Ovary (tissue), 9 donors: ENCODE data around the gene CROCC. TPM values are rescaled to one million over a fixed set of nuclear protein-coding genes. Genes with fewer than 3 reads are reported as not detected.

Source experiments
- DNase-seq, 5 donors: peaks; one replicate each; pipeline ENCODE4 v3.0.0-alpha.2; 2019 to 2020
- H3K27ac ChIP-seq, 2 donors: fragments of 200-600 bp; one replicate each; pipeline versions ENCODE4 v1.5.1 to v1.8.0; 2019 to 2022
- H3K27me3 ChIP-seq: fragments of 200-600 bp; one replicate; pipeline ENCODE4 v1.8.0; 2022
- H3K36me3 ChIP-seq: fragments of 200-600 bp; sonication (generic); one replicate; pipeline ENCODE4 v1.5.1; 2019
- H3K4me1 ChIP-seq: one replicate; pipeline ENCODE4 v1.8.1; 2013; ENCODE audit warnings: mild to moderate bottlenecking, moderate library complexity; ENCODE audit not compliant: insufficient read depth
- H3K4me3 ChIP-seq: fragments of 200-600 bp; sonication (generic); one replicate; pipeline ENCODE4 v1.5.1; 2017
- H3K9me3 ChIP-seq, 2 donors: fragments of 200-600 bp in 1 of 2; sonication (generic) in 1 of 2; one replicate each; pipeline versions ENCODE4 v1.5.1 to v1.8.1; 2013 to 2019; ENCODE audit warnings: mild to moderate bottlenecking in 1 of 2, moderate library complexity in 1 of 2
- EP300 ChIP-seq: sonication (generic); formaldehyde crosslinking; IDR thresholded peaks from one replicate; pipeline ENCODE4 v1.6.1; 2017; ENCODE audit warnings: antibody characterized with exemption
- POLR2A ChIP-seq: fragments of 450-650 bp; IDR thresholded peaks from one replicate; pipeline ENCODE4 v1.6.1; 2017; ENCODE audit warnings: antibody characterized with exemption, mild to moderate bottlenecking, moderate library complexity
- WGBS, 3 donors: extraction: QIAGEN DNeasy Blood & Tissue Kit in 1 of 3; methylation state at CpG; one replicate each; pipeline versions ENCODE4 v1.1.5 to v1.1.7; 2013 to 2017; 5-methylcytosine and 5-hydroxymethylcytosine counted together
- intact Hi-C, 4 donors: fragments of 100-400 bp; cut with DNase I; formaldehyde crosslinking; loops; one replicate each; pipeline versions ENCODE4 v1.11.0 to v1.15.1; 2022 to 2023
- polyA plus RNA-seq, 2 donors: library from polyadenylated mRNA; stranded (reverse); fragments of 200-250 nt in 1 of 2; fragments of 350-450 nt in 1 of 2; fragmentation: Illumina TruSeq in 1 of 2; extraction: RNeasy Lipid Tissue Mini Kit (QIAGEN cat#74804) in 1 of 2; gene quantifications; one replicate each; pipeline ENCODE4 v1.2.3, GENCODE V29; 2013 to 2014
- total RNA-seq, 7 donors: library from RNA; depleted of rRNA in 2 of 7; stranded (reverse); fragments of >200 nt in 2 of 7; fragmentation: NEBNext Ultra II Directional in 3 of 7; extraction: Animal tissue kit (Norgen Biotek cat#: 25700) in 3 of 7; gene quantifications; one replicate each; pipeline versions ENCODE4 v1.1.0 to v1.2.4, GENCODE V29; 2016 to 2023
- TF ChIP-seq, protein P1 (sequence below), 3 donors: fragments of 450-650 bp in 2 of 3; fragments of 200-600 bp in 1 of 3; IDR thresholded peaks; one replicate each; pipeline versions ENCODE4 v1.5.1 to v1.8.0; 2016 to 2022; ENCODE audit warnings: antibody characterized with exemption in 3 of 3, mild to moderate bottlenecking in 1 of 3
- donor health status: DM: no; HTN: no; CAD: no; lungs with moderate emphysema.
- donor health status: DM: no; HTN: no; CAD: no.
- donor health status: Bipolar disorder and iron deficiency.
- donor health status: DM: yes; HTN: yes; CAD: no.
- donor health status: DM: no; HTN: no; CAD: no.
- donor health status: DM: yes; HTN: yes; CAD: no.

The CROCC gene
- total and polyA plus RNA-seq, 9 donors: 1.7 to 49.1 (median 33.6) TPM

DNA sequence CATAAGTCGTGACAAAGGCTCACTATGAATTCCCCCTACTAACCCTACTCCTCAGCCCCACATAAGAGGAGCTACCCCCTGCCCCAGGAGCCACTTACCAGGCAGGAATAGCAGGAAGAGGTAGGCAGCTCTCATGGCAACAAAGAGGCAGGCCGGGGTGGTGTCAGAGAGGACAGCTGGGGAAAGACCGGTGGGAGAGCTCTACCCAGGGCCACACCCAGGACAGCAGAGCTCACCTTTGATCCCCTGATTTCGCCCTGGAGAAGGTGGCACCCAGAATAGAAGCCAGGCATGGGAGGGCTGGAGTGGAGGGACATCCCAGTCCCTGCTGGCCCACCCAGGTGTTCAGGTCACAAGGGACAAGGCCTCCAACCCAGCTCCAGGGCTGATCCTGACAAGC lies 56.4 kb downstream of the CROCC start:
- Histone ChIP-seq H3K27me3 (no peaks in the 10 kb centered on the region), H3K4me1 (peaks cover 8% of the 10 kb centered on the region), H3K27ac (peak overlapping the region; percentile 89 to 91), H3K9me3 (no peaks in the 10 kb centered on the region), H3K36me3 (no peaks in the 10 kb centered on the region), H3K4me3 (no peak overlapping the region)
- no peak for DNase-seq
- TF ChIP-seq EP300 (no peak), POLR2A (no peak)
- TF ChIP-seq, protein P1, sequence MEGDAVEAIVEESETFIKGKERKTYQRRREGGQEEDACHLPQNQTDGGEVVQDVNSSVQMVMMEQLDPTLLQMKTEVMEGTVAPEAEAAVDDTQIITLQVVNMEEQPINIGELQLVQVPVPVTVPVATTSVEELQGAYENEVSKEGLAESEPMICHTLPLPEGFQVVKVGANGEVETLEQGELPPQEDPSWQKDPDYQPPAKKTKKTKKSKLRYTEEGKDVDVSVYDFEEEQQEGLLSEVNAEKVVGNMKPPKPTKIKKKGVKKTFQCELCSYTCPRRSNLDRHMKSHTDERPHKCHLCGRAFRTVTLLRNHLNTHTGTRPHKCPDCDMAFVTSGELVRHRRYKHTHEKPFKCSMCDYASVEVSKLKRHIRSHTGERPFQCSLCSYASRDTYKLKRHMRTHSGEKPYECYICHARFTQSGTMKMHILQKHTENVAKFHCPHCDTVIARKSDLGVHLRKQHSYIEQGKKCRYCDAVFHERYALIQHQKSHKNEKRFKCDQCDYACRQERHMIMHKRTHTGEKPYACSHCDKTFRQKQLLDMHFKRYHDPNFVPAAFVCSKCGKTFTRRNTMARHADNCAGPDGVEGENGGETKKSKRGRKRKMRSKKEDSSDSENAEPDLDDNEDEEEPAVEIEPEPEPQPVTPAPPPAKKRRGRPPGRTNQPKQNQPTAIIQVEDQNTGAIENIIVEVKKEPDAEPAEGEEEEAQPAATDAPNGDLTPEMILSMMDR (IDR thresholded peaks at IDR 0.05): no peak
- intact Hi-C loops: no loop called here
- WGBS, 3 donors: 80 to 91% (median 84%) methylated on average over 4 of the region's 4 CpGs

DNA sequence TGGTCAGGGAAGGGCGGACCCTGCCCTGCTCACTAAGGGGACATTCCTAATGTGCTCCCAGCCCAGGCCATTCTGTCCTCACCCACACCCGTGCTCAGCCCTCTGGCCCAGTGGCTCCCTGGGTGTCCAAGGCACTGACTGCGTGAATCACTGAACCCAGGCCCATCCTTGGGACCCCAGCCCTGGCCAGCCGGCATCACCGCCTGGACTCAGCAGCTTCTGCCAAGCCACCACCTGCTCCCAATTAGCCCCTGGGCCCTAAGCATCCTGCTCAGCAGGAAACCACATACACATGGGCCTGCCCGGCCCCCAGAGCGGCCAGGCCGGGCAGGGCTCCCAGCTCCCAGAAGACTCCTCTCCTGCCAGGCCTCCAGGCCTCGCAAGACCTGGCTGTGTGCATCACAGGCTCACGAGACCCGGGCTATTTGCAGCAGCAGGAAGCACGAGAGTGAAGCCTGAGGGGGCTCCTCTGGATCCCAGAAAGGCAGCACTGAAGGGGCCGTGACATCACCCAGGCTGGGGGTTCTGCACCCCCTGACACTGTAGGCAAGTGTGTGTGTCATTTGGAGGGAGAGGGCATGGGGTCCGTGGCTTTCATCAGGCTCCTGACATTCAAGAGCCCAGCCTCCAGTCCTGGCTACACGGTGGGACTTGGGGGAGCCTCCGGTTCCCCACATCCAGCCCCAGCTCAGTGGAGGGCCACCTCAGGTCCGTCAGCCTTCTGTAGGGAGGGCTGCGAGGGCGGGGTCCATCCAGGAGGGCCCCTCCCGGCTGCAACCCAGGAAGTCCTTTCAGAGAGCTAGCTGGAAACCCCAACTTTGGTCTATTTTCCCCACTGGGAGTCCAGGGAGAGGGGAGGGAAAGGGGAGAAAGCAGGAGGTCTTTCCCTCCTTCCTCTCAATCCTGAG lies 57.1 kb downstream of the CROCC start:
- Histone ChIP-seq H3K9me3 (no peaks in the 10 kb centered on the region), H3K27ac (peak overlapping the region; percentile 89 to 91), H3K4me3 (peak overlapping the region; percentile 48), H3K4me1 (peaks cover 8% of the 10 kb centered on the region), H3K27me3 (no peaks in the 10 kb centered on the region), H3K36me3 (no peaks in the 10 kb centered on the region)
- intact Hi-C loops: no loop called here
- TF ChIP-seq POLR2A: peak; percentile 55
- TF ChIP-seq EP300: no peak
- TF ChIP-seq, protein P1 (IDR thresholded peaks at IDR 0.05): no peak
- DNase-seq: peak; percentile 84 to 91 (median 87)
- WGBS, 3 donors: 18 to 19% (median 19%) methylated on average over 20 of the region's 20 CpGs

DNA sequence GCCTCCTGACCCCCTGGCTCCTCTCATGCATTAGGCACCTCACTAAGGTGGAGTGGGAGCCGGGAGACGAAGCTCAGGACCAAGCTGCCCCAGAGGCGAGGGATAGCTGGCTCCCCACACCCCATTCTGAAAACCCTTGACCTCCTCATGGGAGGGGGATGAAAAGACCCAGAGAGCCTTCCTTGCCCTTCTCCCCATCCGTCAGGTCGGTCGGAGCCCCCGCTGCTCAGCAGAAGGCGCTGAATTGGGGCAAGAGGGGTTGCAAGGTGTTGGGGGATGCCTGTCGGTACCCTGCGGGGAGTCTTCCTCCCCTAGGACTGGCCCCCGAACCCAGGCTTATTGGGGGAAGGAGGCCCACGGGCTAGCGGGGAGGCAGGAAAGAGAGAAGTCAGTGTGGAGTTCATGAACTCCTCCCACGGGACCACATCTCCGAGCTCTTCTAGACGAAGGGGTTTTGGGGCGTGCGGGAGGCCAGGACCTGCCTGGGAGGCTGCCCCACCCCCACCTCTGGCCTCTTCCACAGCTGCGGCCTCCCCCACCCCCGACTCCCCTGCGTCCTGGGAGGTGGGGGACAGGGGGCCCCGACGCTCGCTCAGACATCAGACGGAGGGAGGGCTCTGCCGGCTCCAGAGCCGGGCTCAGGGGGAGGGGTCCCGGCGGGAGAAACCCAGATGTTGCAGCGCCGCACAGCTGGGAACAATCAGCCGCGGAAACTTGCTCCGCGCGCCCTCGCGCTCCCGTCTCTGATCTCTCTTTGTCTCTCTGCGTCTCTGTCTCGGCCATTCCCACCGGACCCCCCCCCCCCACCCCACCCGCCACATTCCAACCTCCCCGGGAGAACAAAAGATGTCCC lies 58.0 kb downstream of the CROCC start:
- Histone ChIP-seq H3K27ac (peak overlapping the region; percentile 89 to 91), H3K9me3 (no peaks in the 10 kb centered on the region), H3K27me3 (no peaks in the 10 kb centered on the region), H3K4me1 (peaks cover 8% of the 10 kb centered on the region), H3K4me3 (peak overlapping the region; percentile 48), H3K36me3 (no peaks in the 10 kb centered on the region)
- DNase-seq: peak; percentile 70 to 86 (median 76)
- intact Hi-C loops: no loop called here
- WGBS, 3 donors: 8 to 13% (median 9%) methylated on average over 36 to 44 of the region's 44 CpGs
- TF ChIP-seq EP300 (no peak), POLR2A (no peak)
- TF ChIP-seq, protein P1 (IDR thresholded peaks at IDR 0.05): no peak

DNA sequence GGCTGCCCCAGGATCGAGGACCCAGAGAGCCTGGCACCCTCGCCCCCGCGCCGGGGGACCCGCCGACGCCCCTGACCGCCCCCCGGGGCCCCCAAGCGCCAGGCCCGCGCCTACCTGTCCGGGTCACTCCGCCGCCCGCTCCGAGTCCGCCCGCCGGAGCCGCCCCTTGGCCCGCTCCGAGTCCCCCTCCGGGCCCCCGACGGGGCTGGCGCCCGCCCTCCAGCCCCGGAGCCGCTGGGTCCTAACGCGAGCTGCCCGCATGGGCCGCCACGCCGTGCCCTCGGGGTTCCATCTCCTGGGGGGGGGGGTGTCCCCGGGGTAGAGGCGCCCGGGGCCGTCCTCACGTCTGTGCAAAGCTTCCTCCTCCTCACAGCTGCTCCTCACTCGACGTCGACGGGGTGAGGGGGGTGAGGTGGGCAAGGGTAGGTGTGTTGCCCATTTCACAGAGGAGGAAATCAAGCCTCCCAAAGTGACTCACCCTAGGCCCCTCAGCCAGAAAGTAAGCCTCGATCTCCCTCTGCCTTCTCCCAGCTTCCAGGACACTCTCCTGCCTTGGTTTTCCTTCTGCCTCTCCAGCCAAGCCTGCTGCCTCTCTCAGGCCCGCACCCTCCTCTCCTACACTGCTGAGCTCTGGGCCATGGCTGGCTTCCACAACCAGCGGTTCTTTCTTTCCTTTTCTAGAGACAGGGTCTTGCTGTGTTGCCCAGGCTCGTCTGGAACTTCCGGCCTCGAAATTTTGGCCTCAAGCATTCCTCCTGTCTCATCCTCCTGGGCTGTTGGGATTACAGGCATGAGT lies 58.9 kb downstream of the CROCC start, which contains the start of gene MFAP2:
TSS of gene MFAP2 (minus strand) at position 148 of the 796 bp plus-strand sequence. CDS start 2,347 bp downstream, outside the sequence.
- no peaks in the 10 kb centered on the region for H3K36me3 ChIP-seq
- DNase-seq: peak; percentile 59 to 78 (median 66)
- no peaks in the 10 kb centered on the region for H3K27me3 ChIP-seq
- H3K4me1 ChIP-seq: peaks cover 8% of the 10 kb centered on the region
- peak within 1 kb of the TSS; percentile 48 for H3K4me3 ChIP-seq
- H3K27ac ChIP-seq: peak within 1 kb of the TSS; percentile 89 to 91
- intact Hi-C loops: no loop called here
- TF ChIP-seq POLR2A (no peak), EP300 (no peak)
- TF ChIP-seq, protein P1 (IDR thresholded peaks at IDR 0.05): no peak
- H3K9me3 ChIP-seq: no peaks in the 10 kb centered on the region
- WGBS, 3 donors: 7 to 10% (median 9%) methylated on average over 39 to 53 of the region's 53 CpGs
